Activated CD8-positive, alpha-beta T cell treated with anti-CD3 and anti-CD28 coated beads for 36 hours (primary cell): ENCODE data around the gene EARS2. TPM values are rescaled to one million over a fixed set of nuclear protein-coding genes. Genes with fewer than 3 reads are reported as not detected.

ENCODE experiments used
- ATAC-seq: fragments of 200-7000 bp; cut with Tn5 transposase; one replicate; pipeline ENCODE4 v1.10.0; 2021; ENCODE audit warnings: mild to moderate bottlenecking, moderate library complexity
- CTCF ChIA-PET: fragments of 350-600 bp; sonication (Branson Sonifier 250); formaldehyde crosslinking; loops from one replicate; lab custom pipeline; 2021; ENCODE audit warnings: antibody characterized with exemption; lab: Charles Lee
- POLR2A ChIA-PET: fragments of 350-600 bp; sonication (Branson Sonifier 250); formaldehyde crosslinking; loops from one replicate; lab custom pipeline; 2021; ENCODE audit warnings: antibody characterized with exemption; lab: Charles Lee
- DNase-seq: peaks from one replicate; pipeline ENCODE4 v3.0.0-alpha.2; 2020
- H3K27ac Mint-ChIP-seq: one replicate; pipeline ENCODE4 v1.8.0; 2021; ENCODE audit warnings: mild to moderate bottlenecking, mixed read lengths
- H3K27me3 Mint-ChIP-seq: one replicate; pipeline ENCODE4 v1.8.0; 2021; ENCODE audit warnings: mixed read lengths
- H3K36me3 Mint-ChIP-seq: one replicate; pipeline ENCODE4 v1.8.0; 2021; ENCODE audit warnings: low read depth, mixed read lengths
- H3K4me1 Mint-ChIP-seq: one replicate; pipeline ENCODE4 v1.8.0; 2021; ENCODE audit warnings: low read depth, mixed read lengths
- H3K4me3 Mint-ChIP-seq: one replicate; pipeline ENCODE4 v1.8.0; 2021; ENCODE audit warnings: mild to moderate bottlenecking, moderate library complexity, mixed read lengths
- H3K9me3 Mint-ChIP-seq: one replicate; pipeline ENCODE4 v1.8.0; 2021; ENCODE audit warnings: mixed read lengths
- intact Hi-C: fragments of 100-400 bp; cut with micrococcal nuclease; formaldehyde crosslinking; loops from one replicate; pipeline ENCODE4 v1.10.0; 2022
- total RNA-seq, 2 experiments: library from RNA; stranded (reverse); gene quantifications; one replicate each; pipeline ENCODE4 v1.2.3, GENCODE V29; 2021
- TF ChIP-seq, protein P1 (sequence below): fragments of 200-600 bp; IDR thresholded peaks from one replicate; pipeline ENCODE4 v1.8.0; 2022; ENCODE audit warnings: antibody characterized with exemption, mild to moderate bottlenecking

The EARS2 gene
- total RNA-seq, 2 experiments from 2014 or later: 25.7 to 29.1 TPM

DNA sequence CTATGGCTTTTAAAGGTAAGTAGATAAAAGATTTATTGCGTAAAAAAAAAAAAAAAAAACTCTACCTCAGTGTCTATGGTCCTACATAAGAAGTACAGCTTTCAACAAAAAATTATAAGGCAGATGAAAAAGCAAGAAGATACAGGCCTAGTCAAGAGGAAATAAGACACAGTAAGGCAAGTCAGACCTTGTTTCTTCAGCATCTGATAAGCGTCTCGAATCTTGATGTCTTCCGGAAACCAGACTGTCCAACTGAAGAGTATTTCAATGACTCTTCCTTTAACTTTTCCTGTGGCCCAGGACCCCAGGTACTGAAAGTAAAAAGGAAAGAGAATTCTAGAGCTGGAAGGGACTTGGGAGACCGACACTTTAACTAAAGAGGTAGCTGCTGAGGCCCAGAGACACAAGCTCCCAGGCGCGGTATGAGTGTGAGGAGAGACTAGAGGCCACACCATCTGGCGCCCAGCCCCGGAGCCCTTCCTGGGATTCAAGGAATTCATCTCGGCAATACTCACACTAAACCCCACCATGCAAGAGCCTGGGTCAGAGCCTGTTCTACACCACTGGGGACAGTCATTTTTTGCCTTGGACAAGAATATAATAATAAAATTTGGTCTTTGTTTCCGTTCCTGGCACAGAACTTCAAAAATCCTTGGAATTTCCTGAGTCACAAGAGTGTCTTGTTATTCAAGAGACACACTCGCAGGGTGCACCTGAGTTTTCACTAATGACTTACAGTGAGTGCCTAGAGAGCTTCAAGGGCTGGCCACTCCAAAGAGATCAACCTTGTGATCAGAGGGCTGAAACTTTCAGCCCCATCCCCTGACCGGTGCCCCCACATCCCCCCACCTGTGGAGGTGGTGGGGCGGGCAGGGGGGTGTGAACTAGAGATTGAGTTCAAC is 65.4 kb downstream of the EARS2 start:
- CTCF ChIA-PET: interaction anchor here (1.0 to 1.6 kb wide), 3 partner anchors 11 to 20 kb away, joined by 3 to 4 read pairs (median 4); no protein-coding TSS in a partner anchor
- DNase-seq (no peak), ATAC-seq (no peak)
- no peak overlapping the region for H3K27ac Mint-ChIP-seq
- TF ChIP-seq, protein P1, sequence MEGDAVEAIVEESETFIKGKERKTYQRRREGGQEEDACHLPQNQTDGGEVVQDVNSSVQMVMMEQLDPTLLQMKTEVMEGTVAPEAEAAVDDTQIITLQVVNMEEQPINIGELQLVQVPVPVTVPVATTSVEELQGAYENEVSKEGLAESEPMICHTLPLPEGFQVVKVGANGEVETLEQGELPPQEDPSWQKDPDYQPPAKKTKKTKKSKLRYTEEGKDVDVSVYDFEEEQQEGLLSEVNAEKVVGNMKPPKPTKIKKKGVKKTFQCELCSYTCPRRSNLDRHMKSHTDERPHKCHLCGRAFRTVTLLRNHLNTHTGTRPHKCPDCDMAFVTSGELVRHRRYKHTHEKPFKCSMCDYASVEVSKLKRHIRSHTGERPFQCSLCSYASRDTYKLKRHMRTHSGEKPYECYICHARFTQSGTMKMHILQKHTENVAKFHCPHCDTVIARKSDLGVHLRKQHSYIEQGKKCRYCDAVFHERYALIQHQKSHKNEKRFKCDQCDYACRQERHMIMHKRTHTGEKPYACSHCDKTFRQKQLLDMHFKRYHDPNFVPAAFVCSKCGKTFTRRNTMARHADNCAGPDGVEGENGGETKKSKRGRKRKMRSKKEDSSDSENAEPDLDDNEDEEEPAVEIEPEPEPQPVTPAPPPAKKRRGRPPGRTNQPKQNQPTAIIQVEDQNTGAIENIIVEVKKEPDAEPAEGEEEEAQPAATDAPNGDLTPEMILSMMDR: no peak
- intact Hi-C loops: no loop called here
- POLR2A ChIA-PET: interaction anchor here (0.6 to 0.9 kb wide), 4 partner anchors 13 to 276 kb away, joined by 3 read pairs; partner anchors contain the start of gene GGA2
- H3K36me3 Mint-ChIP-seq: peaks cover 41% of the 10 kb centered on the region
- no peaks in the 10 kb centered on the region for H3K4me1 Mint-ChIP-seq
- H3K27me3 Mint-ChIP-seq: no peaks in the 10 kb centered on the region
- no peak overlapping the region for H3K4me3 Mint-ChIP-seq
- H3K9me3 Mint-ChIP-seq: no peaks in the 10 kb centered on the region

DNA sequence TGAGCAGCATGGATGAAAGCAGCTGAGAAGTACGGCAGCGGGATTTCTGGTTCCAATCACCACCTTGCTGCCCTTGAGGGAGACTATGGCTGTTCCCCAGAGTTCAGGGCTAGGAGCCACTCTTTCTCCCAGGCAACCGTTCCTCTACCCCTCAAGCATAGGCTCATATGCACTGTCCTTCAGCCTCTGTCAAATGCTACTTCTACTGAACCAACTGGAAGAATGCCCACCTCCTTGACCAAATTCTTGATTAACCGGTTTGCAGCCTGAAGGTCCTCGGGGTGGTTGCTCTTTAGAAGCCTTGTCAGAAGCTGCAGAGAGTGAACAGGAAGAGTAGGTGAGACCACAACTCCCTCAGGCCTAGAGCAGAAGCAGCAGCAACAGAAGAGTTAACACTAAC is 70.7 kb downstream of the EARS2 start:
- H3K36me3 Mint-ChIP-seq: peaks cover 47% of the 10 kb centered on the region
- H3K9me3 Mint-ChIP-seq: no peaks in the 10 kb centered on the region

DNA sequence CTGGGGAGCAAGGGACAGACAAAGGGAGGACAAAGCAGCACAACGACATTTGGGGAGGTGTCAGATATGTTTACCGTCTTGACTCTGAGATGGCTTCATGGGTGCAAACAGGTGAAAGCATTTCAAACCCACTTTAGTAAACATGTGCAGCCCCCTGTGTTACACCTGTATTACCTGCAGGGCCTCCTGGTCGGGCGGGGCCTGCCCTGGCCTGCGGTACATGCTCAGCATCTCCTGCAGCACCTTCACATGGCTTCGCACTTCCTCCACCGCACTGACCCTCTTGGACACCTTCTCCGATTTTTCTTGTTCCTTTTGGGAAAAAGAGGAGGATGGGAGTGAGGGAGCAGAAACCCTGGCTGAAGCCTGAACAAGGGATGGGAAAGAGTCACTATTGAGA is 71.3 kb downstream of the EARS2 start:
- Mint-ChIP-seq H3K27me3 (no peaks in the 10 kb centered on the region), H3K9me3 (no peaks in the 10 kb centered on the region), H3K27ac (no peak overlapping the region), H3K4me1 (peaks cover 3% of the 10 kb centered on the region), H3K36me3 (peaks cover 46% of the 10 kb centered on the region), H3K4me3 (no peak overlapping the region)
- TF ChIP-seq, protein P1: no peak
- ATAC-seq: no peak
- CTCF ChIA-PET: no interaction called here
- no peak for DNase-seq
- POLR2A ChIA-PET: no interaction called here
- intact Hi-C loops: no loop called here

More for the DNA sequence above, 70.7 kb downstream of the EARS2 start:
- POLR2A ChIA-PET: no interaction called here
- ATAC-seq: no peak
- H3K27me3 Mint-ChIP-seq: no peaks in the 10 kb centered on the region
- H3K4me3 Mint-ChIP-seq: no peak overlapping the region
- CTCF ChIA-PET: no interaction called here
- no peak overlapping the region for H3K27ac Mint-ChIP-seq
- intact Hi-C loops: no loop called here
- no peak for DNase-seq
- H3K4me1 Mint-ChIP-seq: peaks cover 3% of the 10 kb centered on the region
- TF ChIP-seq, protein P1: no peak

- no peak for DNase-seq
- Mint-ChIP-seq H3K36me3 (peaks cover 46% of the 10 kb centered on the region), H3K27ac (no peak overlapping the region), H3K9me3 (no peaks in the 10 kb centered on the region), H3K4me3 (no peak overlapping the region), H3K4me1 (peaks cover 3% of the 10 kb centered on the region), H3K27me3 (no peaks in the 10 kb centered on the region)
- ChIA-PET CTCF (no interaction called here), POLR2A (interaction anchor here (0.7 to 1.1 kb wide), 2 partner anchors 9 to 137 kb away, joined by 3 read pairs; no protein-coding TSS in a partner anchor)
- TF ChIP-seq, protein P1: no peak
- intact Hi-C loops: no loop called here
- ATAC-seq: no peak
These were observed 71.9 kb downstream of the EARS2 start for GRCh38 chr16:23485257-23485614.
